HG03159 (cell line): ENCODE results near the gene ABCA4.
"Not testable (repeated sequence)": the region's sequence is repeated elsewhere in the genome, so short reads cannot be mapped to it uniquely, and the experiment has no call there.

ENCODE experiments used
- ATAC-seq: cut with Tn5 transposase; IDR thresholded peaks from one replicate; pipeline ENCODE4 v1.9.1; 2021; ENCODE audit warnings: mild to moderate bottlenecking, moderate library complexity; ENCODE audit not compliant: unreplicated experiment

Gene ABCA4

GRCh38 chr1:94011709-94012595, 109.0 kb downstream of the ABCA4 start:
- no peak for ATAC-seq

GRCh38 chr1:94011129-94011528, 109.8 kb downstream of the ABCA4 start:
- no peak for ATAC-seq

- no peak for ATAC-seq
These were observed 111.6 kb downstream of the ABCA4 start for GRCh38 chr1:94009304-94009703.

GRCh38 chr1:94006604-94007003, 114.3 kb downstream of the ABCA4 start:
- ATAC-seq, result no peak

GRCh38 chr1:94004924-94005323, 116.0 kb downstream of the ABCA4 start:
- ATAC-seq, result no peak

- no peak for ATAC-seq
These were observed 118.7 kb downstream of the ABCA4 start for GRCh38 chr1:94002046-94002787.

- no peak for ATAC-seq
These were observed 119.4 kb downstream of the ABCA4 start for GRCh38 chr1:94001397-94002045.

- no peak for ATAC-seq
These were observed 120.3 kb downstream of the ABCA4 start for GRCh38 chr1:94000510-94001282.

GRCh38 chr1:93999840-94000415, 121.0 kb downstream of the ABCA4 start:
- ATAC-seq, result no peak

GRCh38 chr1:93998532-93998931, 122.4 kb downstream of the ABCA4 start:
- not testable (repeated sequence) for ATAC-seq

- no peak for ATAC-seq
These were observed 123.2 kb downstream of the ABCA4 start for GRCh38 chr1:93997756-93998155.

GRCh38 chr1:93995837-93996536, 125.0 kb downstream of the ABCA4 start:
- ATAC-seq, result no peak

GRCh38 chr1:93993731-93994130, 127.2 kb downstream of the ABCA4 start:
- no peak for ATAC-seq

- no peak for ATAC-seq
These were observed 128.0 kb downstream of the ABCA4 start for GRCh38 chr1:93992954-93993353.

- ATAC-seq, result no peak
These were observed 128.8 kb downstream of the ABCA4 start for GRCh38 chr1:93992190-93992589.

GRCh38 chr1:93991271-93991670, 129.7 kb downstream of the ABCA4 start:
- no peak for ATAC-seq

GRCh38 chr1:93990477-93990876, 130.5 kb downstream of the ABCA4 start:
- ATAC-seq, result not testable (repeated sequence)

GRCh38 chr1:93990010-93990409, 130.9 kb downstream of the ABCA4 start:
- no peak for ATAC-seq

GRCh38 chr1:93989601-93990000, 131.3 kb downstream of the ABCA4 start:
- no peak for ATAC-seq
